Measurements from ENCODE around the gene ESR2. TPM values are rescaled to one million over a fixed set of nuclear protein-coding genes. Genes with fewer than 3 reads are reported as not detected.

Gene ESR2
- total and polyA plus RNA-seq, 2 of the 8 experiments (the other 6 are each of a cell fraction or from before 2014, with no cell fraction given) = 0.19 to 0.23 TPM

DNA sequence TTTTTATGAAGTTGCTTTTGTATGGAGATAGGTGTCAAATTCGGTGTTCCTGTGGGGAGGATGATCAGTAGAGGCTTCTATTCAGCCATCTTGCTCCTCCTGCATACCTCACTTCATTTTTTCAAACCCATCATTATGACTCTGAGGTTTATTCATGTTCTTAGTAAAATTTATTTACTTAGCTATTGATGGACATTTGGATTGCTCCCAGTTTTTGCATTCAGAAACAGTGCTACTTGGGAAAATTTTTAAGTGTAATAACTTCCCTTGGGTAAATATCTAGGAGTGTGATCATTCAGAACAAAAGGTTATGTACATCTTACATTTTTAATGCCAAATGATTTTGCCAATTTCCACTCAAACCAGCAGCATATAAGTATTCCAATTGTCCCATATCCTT, 233.1 kb downstream of the ESR2 start:
- CTCF ChIA-PET (ENCODE audit: partially characterized antibody) = interaction anchor here (0.6 to 1.8 kb wide), 16 partner anchors 12 to 672 kb away, joined by 3 to 10 read pairs (median 4); no protein-coding TSS in a partner anchor
- Histone ChIP-seq H3K27ac (ENCODE audit: low read depth, low read length) (peak overlapping the region; percentile 38; the same call in 1 of the 2 replicates), H4K91ac (replicated peaks; ENCODE audit: insufficient read length, low read length) (no peak overlapping the region)

More for the DNA sequence above, 233.1 kb downstream of the ESR2 start:
- Histone ChIP-seq H3K23me2 (ENCODE audit: low read depth, low read length) (no peaks in the 10 kb centered on the region), H2BK120ac (replicated peaks; ENCODE audit: low read depth, low read length) (peak overlapping the region; percentile 7), H2AFZ (ENCODE audit: low read length) (no peak overlapping the region), H3K56ac (replicated peaks; ENCODE audit: insufficient read length, low read depth, low read length) (no peak overlapping the region), H2BK5ac (ENCODE audit: low read depth, low read length) (no peak overlapping the region; the same call in 1 of the 2 replicates), H3K4me1 (replicated peaks in 1 of 4; ENCODE audit: control insufficient read depth in 3 of 4, insufficient read depth in 4 of 4, low read length in 3 of 4) (peaks cover 0 to 12% (median 5%) of the 10 kb centered on the region in 4 experiments; a peak in 3 of 7 replicates), H2BK20ac (ENCODE audit: low read length) (no peak overlapping the region), H4K20me1 (replicated peaks in 1 of 2; ENCODE audit: control insufficient read depth in 1 of 2, insufficient read depth in 2 of 2, low read length in 2 of 2) (no peaks in the 10 kb centered on the region), H3K27me3 (replicated peaks in 1 of 4; ENCODE audit: control insufficient read depth in 3 of 4, extremely low read depth in 1 of 4, insufficient read depth in 3 of 4, low read length in 3 of 4) (no peaks in the 10 kb centered on the region), H3K79me2 (ENCODE audit: control insufficient read depth in 1 of 2, insufficient read depth in 2 of 2, low read length in 2 of 2) (no peaks in the 10 kb centered on the region), H2BK12ac (ENCODE audit: low read depth, low read length) (no peak overlapping the region), H3K4me2 (ENCODE audit: insufficient read depth in 1 of 2, low read depth in 2 of 2, low read length in 2 of 2) (peak overlapping the region in 1 of 2 experiments; percentile 5; a peak in 1 of 4 replicates), H3K36me3 (ENCODE audit: control insufficient read depth in 2 of 4, insufficient read depth in 4 of 4, low read length in 3 of 4) (peaks cover 0 to 10% (median 1%) of the 10 kb centered on the region in 4 experiments; a peak in 3 of 8 replicates), H3K9ac (replicated peaks in 1 of 4; ENCODE audit: extremely low read depth in 1 of 4, low read depth in 3 of 4, low read length in 3 of 4) (no peak overlapping the region; a peak in 1 of 7 replicates), H4K8ac (ENCODE audit: extremely low read depth, insufficient read depth, low read length) (no peak overlapping the region), H3K14ac (ENCODE audit: insufficient read length) (no peak overlapping the region), H2BK15ac (ENCODE audit: low read length) (no peak overlapping the region), H4K5ac (ENCODE audit: insufficient read length, low read depth, low read length) (peak overlapping the region; percentile 68), H2AK5ac (ENCODE audit: low read depth, low read length) (no peak overlapping the region), H3K79me1 (ENCODE audit: low read depth, low read length) (no peaks in the 10 kb centered on the region), H3K23ac (ENCODE audit: insufficient read length) (no peak overlapping the region), H3K4ac (replicated peaks; ENCODE audit: insufficient read length, low read depth, low read length) (no peak overlapping the region), H3K18ac (ENCODE audit: extremely low read depth, low read length) (no peak overlapping the region; the same call in 1 of the 2 replicates), H3K9me3 (ENCODE audit: insufficient read depth in 2 of 2, low read depth in 1 of 2, low read length in 1 of 2) (no peaks in the 10 kb centered on the region), H3K4me3 (ENCODE audit: extremely low read depth in 1 of 4, insufficient read depth in 2 of 4, low read depth in 3 of 4, low read length in 4 of 4) (peak overlapping the region in 1 of 4 experiments; percentile 5; a peak in 1 of 8 replicates)
- 68% methylated on average over 1 of the region's 1 CpG; no CpG with 5 or more reads in 1 of the 2 experiments for WGBS, 2 experiments (ENCODE audit: extremely low coverage in 1 of 2, insufficient coverage in 1 of 2, insufficient read length in 1 of 2, insufficient replicate concordance in 2 of 2, low coverage in 1 of 2, low lambda C conversion rate in 2 of 2, missing lambda C conversion rate in 1 of 2)
- DNase-seq (ENCODE audit: low read depth in 1 of 2, low spot score in 2 of 2) (no peak), FAIRE-seq (no peak)
- no peak for TF ChIP-seq CEBPB (IDR thresholded peaks at IDR 0.05; ENCODE audit: low read depth, low read length)
- TF ChIP-seq CHD1 (IDR thresholded peaks at IDR 0.05; ENCODE audit: low read depth, low read length) = no peak
- no peak for TF ChIP-seq SP4 (IDR thresholded peaks at IDR 0.05; ENCODE audit: low read length)
- no peak for TF ChIP-seq POLR2A (IDR thresholded peaks at IDR 0.05; ENCODE audit: control extremely low read depth in 1 of 2, low read depth in 2 of 2, low read length in 2 of 2)
- TF ChIP-seq MAFK (IDR thresholded peaks at IDR 0.05; ENCODE audit: low read depth, low read length) = no peak
- peak; percentile 6 for TF ChIP-seq ASH2L (IDR thresholded peaks at IDR 0.05; ENCODE audit: low read length)
- TF ChIP-seq, protein P1, sequence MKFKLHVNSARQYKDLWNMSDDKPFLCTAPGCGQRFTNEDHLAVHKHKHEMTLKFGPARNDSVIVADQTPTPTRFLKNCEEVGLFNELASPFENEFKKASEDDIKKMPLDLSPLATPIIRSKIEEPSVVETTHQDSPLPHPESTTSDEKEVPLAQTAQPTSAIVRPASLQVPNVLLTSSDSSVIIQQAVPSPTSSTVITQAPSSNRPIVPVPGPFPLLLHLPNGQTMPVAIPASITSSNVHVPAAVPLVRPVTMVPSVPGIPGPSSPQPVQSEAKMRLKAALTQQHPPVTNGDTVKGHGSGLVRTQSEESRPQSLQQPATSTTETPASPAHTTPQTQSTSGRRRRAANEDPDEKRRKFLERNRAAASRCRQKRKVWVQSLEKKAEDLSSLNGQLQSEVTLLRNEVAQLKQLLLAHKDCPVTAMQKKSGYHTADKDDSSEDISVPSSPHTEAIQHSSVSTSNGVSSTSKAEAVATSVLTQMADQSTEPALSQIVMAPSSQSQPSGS (IDR thresholded peaks at IDR 0.05; ENCODE audit: low read length) = no peak
- no peak for TF ChIP-seq PHF8 (conservative IDR thresholded peaks at IDR 0.05; ENCODE audit: low read depth, low read length)
- no peak for TF ChIP-seq BACH1 (IDR thresholded peaks at IDR 0.05; ENCODE audit: low read length)
- TF ChIP-seq TBP (IDR thresholded peaks at IDR 0.05; ENCODE audit: low read depth, low read length) = 0 out of 2 replicates have a peak, but pooled peaks have one; percentile 5
- no peak for TF ChIP-seq RFX5 (IDR thresholded peaks at IDR 0.05; ENCODE audit: borderline replicate concordance, low read depth, low read length)
- TF ChIP-seq CBX5 (IDR thresholded peaks at IDR 0.05; ENCODE audit: low read depth, low read length) = no peak
- POLR2A ChIA-PET (ENCODE audit: partially characterized antibody) = interaction anchor here (1.0 to 1.4 kb wide), 2 partner anchors 10 to 14 kb away, joined by 3 read pairs; no protein-coding TSS in a partner anchor
